Left ventricle myocardium inferior (tissue), 1 donor: ENCODE measurements around the gene IGF1R. TPM values are rescaled to one million over a fixed set of nuclear protein-coding genes. Genes with fewer than 3 reads are reported as not detected.

ENCODE experiments used
- DNase-seq: peaks from one replicate; pipeline ENCODE4 v3.0.0-alpha.2; 2020
- H3K27ac ChIP-seq: fragments of 200-600 bp; replicated peaks from 2 replicates; pipeline ENCODE4 v1.8.0; 2021
- H3K27me3 ChIP-seq: fragments of 200-600 bp; 2 replicates; pipeline ENCODE4 v1.8.0; 2021; ENCODE audit warnings: low read depth
- H3K36me3 ChIP-seq: fragments of 200-600 bp; 2 replicates; pipeline ENCODE4 v1.8.0; 2021
- H3K4me1 ChIP-seq: fragments of 200-600 bp; 2 replicates; pipeline ENCODE4 v1.8.0; 2021
- H3K4me3 ChIP-seq: fragments of 200-600 bp; 2 replicates; pipeline ENCODE4 v1.8.0; 2021; ENCODE audit warnings: mild to moderate bottlenecking, moderate library complexity
- H3K9me3 ChIP-seq: fragments of 200-600 bp; replicated peaks from 2 replicates; pipeline ENCODE4 v1.8.0; 2021
- CTCF ChIP-seq: fragments of 200-600 bp; IDR thresholded peaks from 2 replicates; pipeline ENCODE4 v1.8.0; 2021; ENCODE audit warnings: antibody characterized with exemption, mild to moderate bottlenecking, borderline replicate concordance
- intact Hi-C: fragments of 100-400 bp; cut with micrococcal nuclease; formaldehyde crosslinking; loops from one replicate; pipeline ENCODE4 v1.11.0; 2022
- total RNA-seq: library from RNA; stranded (reverse); fragmentation: NEBNext Ultra II Directional; extraction: Animal tissue kit (Norgen Biotek cat#: 25700); gene quantifications from one replicate; pipeline ENCODE4 v1.2.1, GENCODE V29; 2021
- donor health status: DM: no; HTN: yes; CAD: no; lungs with severe emphysema.

IGF1R gene
- total RNA-seq, 1 donor from 2014 or later: 37.2 TPM

- Histone ChIP-seq H3K4me1 (peaks cover 75% of the 10 kb centered on the region), H3K9me3 (no peaks in the 10 kb centered on the region), H3K4me3 (no peak overlapping the region), H3K27me3 (no peaks in the 10 kb centered on the region), H3K27ac (peak overlapping the region; percentile 70), H3K36me3 (no peaks in the 10 kb centered on the region)
- intact Hi-C loops: loop anchor here (10.0 kb wide), 1 partner anchor 123 kb away; no protein-coding TSS in a partner anchor
- no peak for DNase-seq
- no peak for TF ChIP-seq CTCF
Observed at GRCh38 chr15:98777426-98777825, 129.1 kb downstream of the IGF1R start.

DNA sequence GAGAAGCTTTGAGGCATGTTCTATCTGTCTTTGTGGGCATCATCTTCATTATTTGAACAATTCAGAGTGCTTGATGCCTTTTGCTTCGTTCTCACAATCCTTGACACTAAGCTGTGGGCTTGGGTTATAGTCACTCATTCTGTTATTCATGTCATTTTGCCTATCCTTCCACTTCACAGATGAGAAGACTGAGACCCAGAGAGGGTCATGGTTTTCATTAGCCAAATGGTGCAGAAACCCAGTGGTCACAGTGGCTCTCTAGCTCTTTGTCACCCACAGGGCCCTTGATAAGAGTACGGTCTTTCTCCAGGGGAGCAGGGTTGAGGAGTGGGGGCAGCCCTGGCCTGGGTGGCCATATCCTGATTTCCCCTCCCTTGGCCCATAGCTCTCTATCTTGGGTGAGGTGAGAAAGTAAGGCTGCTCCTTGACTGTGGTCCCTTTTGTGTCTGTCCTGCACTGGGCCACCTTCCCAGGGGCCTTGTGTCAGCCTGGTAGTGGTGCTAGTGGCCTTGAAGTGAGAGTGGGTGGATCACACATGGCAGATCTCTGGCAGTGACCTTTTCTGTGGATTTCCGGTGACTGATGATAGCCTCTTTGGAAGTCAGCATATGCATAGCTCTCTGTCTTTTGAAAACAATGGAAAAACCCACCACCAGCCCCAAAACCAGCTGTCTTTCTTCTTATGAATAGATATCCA lies 130.1 kb downstream of the IGF1R start:
- Histone ChIP-seq H3K4me3 (no peak overlapping the region), H3K27me3 (no peaks in the 10 kb centered on the region), H3K4me1 (peaks cover 70% of the 10 kb centered on the region), H3K27ac (peak overlapping the region; percentile 61), H3K9me3 (no peaks in the 10 kb centered on the region), H3K36me3 (no peaks in the 10 kb centered on the region)
- intact Hi-C loops: loop anchor here (10.0 kb wide), 1 partner anchor 124 kb away; no protein-coding TSS in a partner anchor
- DNase-seq: no peak
- TF ChIP-seq CTCF: no peak

DNA sequence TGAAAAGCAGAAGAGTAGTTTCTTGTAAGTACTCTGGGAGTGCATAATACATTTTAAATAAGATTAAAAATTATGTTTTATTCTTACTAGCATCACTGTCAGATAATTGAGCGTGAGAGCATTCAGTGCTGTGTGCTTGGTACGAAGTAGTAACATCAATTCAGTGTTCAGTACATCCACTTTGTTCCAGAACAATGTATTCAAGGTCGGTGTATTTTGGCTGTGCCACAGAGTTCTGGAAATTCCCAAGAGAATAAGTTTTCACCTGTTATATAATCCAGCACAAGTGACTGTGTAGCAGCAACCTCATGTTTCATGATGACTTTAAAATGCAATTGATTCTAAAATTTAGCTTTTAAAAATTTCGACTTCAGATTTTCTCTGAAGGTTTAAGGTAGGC lies 130.6 kb downstream of the IGF1R start:
- Histone ChIP-seq H3K4me1 (peaks cover 67% of the 10 kb centered on the region), H3K27me3 (no peaks in the 10 kb centered on the region), H3K4me3 (no peak overlapping the region), H3K9me3 (no peaks in the 10 kb centered on the region), H3K36me3 (no peaks in the 10 kb centered on the region), H3K27ac (peak overlapping the region; percentile 61)
- no peak for TF ChIP-seq CTCF
- intact Hi-C loops: loop anchor here (10.0 kb wide), 1 partner anchor 124 kb away; no protein-coding TSS in a partner anchor
- DNase-seq: no peak

DNA sequence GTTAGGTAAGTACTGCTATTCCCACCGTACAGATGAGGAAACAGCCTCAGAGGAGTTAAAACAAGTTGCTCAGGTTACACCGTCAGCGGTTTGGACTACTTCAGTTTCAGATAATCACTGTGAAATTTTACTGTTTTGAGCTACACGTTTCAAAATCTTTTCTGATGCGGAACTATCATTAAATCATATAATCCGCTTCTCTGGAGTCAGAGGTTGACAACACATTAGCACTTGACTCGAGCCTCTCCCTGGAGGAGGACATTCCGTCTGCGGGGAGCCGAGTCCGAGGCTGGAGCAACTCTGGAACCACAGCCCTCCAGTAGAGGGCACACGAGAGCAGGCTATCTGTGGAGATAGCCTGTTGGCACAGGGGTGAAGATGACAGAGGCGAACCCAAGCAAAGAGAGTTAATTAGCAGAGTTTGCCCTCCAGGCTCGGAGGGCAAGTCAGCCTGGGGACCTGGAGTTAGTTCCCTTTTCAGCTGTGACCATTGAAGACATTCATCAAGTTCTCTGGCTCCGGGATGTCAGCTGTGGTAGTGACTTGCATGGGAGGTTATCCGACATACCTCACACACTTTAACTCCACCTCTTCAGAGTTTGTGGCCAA lies 131.2 kb downstream of the IGF1R start:
- peaks cover 62% of the 10 kb centered on the region for H3K4me1 ChIP-seq
- peak; percentile 75 for DNase-seq
- peak overlapping the region; percentile 4 for H3K4me3 ChIP-seq
- no peaks in the 10 kb centered on the region for H3K9me3 ChIP-seq
- peak; percentile 95 for TF ChIP-seq CTCF
- intact Hi-C loops: loop anchor here (10.0 kb wide), 3 partner anchors 65 to 285 kb away; no protein-coding TSS in a partner anchor
- H3K27ac ChIP-seq: peak overlapping the region; percentile 61
- H3K36me3 ChIP-seq: no peaks in the 10 kb centered on the region
- H3K27me3 ChIP-seq: no peaks in the 10 kb centered on the region

- Histone ChIP-seq H3K4me3 (no peak overlapping the region), H3K27me3 (no peaks in the 10 kb centered on the region), H3K36me3 (no peaks in the 10 kb centered on the region), H3K27ac (no peak overlapping the region), H3K9me3 (no peaks in the 10 kb centered on the region), H3K4me1 (peaks cover 58% of the 10 kb centered on the region)
- intact Hi-C loops: loop anchor here (10.0 kb wide), 2 partner anchors 63 to 283 kb away; no protein-coding TSS in a partner anchor
- no peak for TF ChIP-seq CTCF
- no peak for DNase-seq
Observed at GRCh38 chr15:98781838-98782237, 133.5 kb downstream of the IGF1R start.
